ENCODE results near the gene KCNJ12.
"Not testable (repeated sequence)": the region's sequence is repeated elsewhere in the genome, so short reads cannot be mapped to it uniquely, and the experiment has no call there.

KCNJ12 gene

DNA sequence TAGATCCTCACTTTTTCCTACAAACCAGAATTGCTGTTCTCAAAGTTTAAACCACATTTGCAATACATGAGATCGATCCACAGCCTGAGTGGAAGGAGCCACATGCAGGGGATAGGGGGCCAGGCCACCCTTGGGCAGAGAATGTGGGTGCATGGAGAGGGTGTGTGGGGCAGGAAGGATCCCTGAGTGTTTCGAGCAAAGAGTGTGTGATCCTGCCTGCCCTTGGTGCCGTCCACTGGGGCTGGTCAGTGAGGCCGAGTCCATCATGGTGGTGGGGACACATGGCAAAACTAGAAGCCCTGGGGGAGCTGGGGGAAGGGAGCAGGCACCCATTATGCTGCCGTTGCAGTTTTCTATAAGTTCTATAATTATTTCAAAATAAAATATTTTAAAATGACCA lies 77.8 kb downstream of the KCNJ12 start:
- not testable (repeated sequence) for DNase-seq

DNA sequence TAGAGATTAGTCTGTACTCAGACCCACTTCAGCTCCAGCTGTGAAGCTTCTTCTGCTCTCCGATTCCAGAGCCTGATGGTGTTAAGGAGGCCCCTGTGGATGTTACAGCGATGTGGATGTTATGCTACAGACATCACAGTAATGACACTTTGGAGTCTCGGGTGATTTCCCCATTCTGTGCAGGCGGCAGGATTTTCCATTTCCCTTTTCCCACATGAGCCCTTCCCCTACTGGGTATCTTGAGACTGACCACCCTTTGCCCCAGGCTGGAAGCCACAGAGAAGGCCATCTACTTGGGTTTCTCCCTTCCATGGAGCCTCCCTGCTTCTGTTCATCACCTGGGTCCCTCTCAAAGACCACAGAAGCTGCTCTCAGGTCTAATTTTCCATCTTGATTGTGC lies 78.3 kb downstream of the KCNJ12 start:
- no peak for DNase-seq

DNA sequence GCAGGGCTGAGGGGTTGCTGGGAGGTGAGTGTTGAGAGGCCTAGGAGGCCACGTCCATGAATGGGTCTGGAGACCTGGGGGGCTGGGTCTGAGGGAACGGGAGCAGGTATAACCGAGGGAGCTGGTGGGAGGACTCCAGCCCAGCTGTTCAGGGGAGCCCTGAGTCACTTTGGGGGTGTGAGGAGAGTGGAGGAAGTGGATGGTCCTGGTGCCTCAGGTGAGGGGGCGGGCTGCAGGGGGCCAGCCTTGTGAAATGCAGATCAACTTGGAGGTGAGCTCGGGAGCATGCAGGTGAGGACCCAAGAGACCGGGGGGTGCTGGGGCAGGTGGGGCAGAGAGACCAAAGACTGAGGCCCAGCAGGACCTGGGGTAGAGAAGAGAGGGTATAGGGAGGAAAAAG lies 79.6 kb downstream of the KCNJ12 start:
- no peak for DNase-seq

DNA sequence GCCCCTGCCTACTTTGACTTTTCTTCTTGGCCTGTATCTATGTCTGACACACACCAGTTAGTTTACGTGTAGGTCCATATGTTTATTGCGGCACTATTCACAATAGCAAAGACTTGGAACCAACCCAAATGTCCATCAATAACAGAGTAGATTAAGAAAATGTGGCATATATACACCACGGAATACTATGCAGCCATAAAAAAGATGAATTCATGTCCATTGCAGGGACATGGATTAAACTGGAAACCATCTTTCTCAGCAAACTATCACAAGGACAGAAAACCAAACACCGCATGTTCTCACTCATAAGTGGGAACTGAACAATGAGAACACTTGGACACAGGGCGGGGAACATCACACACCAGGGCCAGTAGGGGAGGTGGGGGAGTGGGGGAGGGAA lies 80.3 kb downstream of the KCNJ12 start:
- DNase-seq, result not testable (repeated sequence)

- DNase-seq, result peak; percentile 23 to 49
Observed at GRCh38 chr17:21457051-21458026, 81.2 kb downstream of the KCNJ12 start.

- DNase-seq, result no peak
Observed at GRCh38 chr17:21458054-21458453, 81.9 kb downstream of the KCNJ12 start.

DNA sequence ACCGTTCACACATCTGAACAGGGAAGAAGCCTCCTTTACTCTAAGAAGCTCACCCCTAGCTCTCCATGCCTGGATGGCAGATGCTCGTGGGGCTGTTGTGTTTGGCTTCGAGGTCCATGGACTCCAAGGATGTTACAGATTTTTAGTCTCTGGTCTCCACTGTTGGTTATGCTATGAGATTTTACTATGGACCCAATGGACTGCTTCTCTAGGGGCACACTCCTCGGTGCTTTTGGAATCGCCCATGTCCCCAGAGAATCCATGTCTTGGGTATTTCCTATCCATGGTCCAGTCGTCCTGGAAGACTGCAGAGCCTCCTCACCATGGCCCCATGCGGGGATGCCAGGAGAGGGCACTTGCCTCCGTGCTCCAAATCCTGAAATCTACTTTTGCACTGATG lies 83.4 kb downstream of the KCNJ12 start:
- DNase-seq, result no peak

DNA sequence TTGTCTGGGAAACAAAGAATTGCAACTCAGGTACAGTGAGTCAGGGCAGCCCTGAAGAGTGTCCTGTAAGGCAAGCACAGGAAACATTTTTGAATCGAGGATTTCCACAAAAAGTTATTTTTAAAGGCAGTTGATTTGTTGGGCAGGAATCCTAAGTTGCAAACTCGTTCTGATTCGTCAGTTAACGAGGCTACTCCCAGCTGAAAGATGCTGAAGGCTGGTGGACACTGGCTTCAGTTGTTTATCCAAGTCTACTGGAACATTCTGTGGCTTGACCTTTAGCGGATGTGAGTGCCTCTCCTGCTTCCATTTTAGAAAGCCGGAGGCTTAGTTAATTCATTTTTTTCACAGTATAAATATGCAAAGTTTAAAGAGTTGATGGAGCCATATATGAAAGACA lies 84.2 kb downstream of the KCNJ12 start:
- DNase-seq, result no peak

- DNase-seq, result no peak
Observed at GRCh38 chr17:21462237-21462636, 86.1 kb downstream of the KCNJ12 start.

DNA sequence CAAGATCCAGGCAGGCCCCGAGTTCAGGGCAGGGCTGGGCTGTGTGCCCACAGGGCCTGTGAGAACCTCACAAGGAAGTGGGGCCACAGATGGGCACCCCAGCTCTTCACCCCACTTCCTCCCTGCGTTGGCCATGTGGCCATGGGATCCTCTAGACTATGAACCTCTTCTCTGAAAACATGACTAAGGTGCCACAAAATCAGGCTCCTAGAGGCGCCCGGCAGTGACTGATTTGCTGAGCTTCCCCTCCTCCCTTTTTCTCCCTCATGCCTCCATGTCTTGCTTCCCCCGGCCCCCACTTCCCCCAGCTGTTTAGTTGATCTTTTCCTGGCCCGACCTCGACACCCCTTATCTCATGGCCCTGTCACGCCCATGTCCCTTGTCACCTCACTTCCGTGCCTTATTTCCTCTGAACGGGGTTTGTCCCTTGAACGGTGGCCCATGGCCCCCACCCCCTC lies 87.1 kb downstream of the KCNJ12 start:
- DNase-seq, result no peak

DNA sequence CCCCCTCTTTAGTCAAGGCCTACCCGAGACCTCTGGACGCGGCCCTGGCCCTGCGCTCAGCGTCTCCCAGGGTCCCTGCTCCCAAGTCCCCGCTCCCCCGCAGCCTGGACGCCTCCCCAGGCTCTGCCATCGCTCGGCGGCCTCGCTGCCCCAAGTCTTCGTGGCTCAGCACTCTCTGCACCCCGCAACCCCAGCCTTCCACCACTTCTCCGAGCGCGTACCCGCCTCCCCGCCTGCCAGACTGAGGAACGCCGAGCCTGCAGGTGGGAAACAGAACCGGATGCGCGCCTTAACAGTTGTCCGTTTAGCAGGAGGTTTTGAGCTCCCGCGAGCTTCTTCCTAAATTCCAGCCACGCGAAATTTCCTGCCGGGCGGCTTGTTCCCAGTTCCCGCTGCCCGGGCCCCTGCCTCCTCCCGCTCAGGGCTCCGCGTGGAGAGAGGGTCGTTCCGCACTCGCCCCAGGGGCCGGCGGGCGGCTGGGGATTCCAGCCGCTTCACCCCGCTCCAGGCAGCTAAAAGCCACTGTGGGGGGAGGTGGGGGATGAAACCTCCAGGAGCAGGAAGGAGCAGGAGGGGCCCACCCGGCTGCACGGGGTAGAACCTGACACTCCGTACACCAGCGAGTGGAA lies 87.7 kb downstream of the KCNJ12 start:
- no peak for DNase-seq

DNA sequence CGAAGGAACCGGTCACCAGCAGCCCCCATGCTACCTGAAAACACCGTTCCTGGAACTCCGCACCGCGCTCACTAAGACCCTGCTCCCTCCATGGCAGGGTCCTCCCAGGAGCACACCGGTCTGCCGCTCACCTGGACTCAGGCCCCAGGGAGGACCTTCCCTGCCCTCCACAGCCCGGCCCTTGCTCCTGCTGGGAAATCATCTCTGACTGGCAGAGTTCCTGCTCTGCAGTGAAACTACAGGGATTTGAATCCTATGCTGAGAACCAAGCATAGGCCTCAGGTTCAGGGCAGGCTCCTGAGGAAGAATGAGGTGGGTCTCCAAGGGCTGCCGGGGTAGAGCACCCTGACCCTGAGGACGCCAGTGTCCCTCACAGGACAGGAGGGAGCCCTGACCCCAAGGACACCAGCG lies 88.5 kb downstream of the KCNJ12 start:
- DNase-seq, result no peak

DNA sequence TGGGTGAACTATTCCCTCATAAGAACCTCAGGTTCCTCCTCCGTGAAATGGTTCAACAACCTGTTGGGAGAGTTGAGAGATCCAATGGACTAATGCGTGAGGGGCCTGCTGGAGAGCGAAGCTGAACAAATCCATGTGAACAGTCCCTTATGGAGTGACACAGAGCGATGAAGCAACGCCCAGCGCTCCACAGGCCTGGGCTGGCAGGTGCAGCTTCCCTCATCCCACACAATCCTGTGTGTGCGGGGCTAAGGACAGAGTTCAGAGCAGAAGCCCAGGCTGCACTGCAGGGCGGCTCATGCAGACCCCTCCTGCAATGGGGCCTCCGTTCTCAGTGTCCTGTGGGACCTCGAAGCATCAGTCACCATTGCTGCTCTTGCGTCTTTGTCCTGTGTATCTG lies 90.4 kb downstream of the KCNJ12 start:
- DNase-seq, result no peak

- DNase-seq, result no peak
Observed at GRCh38 chr17:21467196-21467595, 91.0 kb downstream of the KCNJ12 start.

GRCh38 chr17:21467739-21468490 lies 91.8 kb downstream of the KCNJ12 start:
- no peak for DNase-seq

Data from NCI-H2081 (cell line).